Activated naive CD4-positive, alpha-beta T cell (primary cell): Measurements from ENCODE around the gene MBD3.
"Not testable (repeated sequence)": the region's sequence is repeated elsewhere in the genome, so short reads cannot be mapped to it uniquely, and the experiment has no call there.

Experiments used
- DNase-seq, 4 experiments: peaks; one replicate each; lab custom pipeline; 2025; lab: John Stamatoyannopoulos, UW

Gene MBD3

DNA sequence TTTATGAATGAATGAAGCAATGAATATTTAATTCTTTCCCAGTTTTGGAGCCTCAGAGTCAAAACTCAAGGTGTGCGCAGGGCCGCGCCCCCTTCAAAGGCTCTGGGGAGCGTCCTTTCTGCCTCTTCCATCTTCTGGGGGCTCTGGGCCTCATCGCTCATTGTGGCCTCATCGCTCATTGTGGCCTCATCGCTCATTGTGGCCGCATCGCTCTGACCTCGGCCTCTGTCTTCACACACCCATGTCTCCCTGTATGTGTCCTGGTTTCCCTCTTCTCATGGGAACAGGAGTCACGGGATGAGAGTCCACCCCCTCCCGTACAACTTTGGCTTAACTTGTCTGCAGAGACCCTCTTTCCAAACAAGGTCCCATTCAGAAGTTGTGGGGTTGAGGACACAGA is 21.3 kb downstream of the MBD3 start:
- no peak for DNase-seq

DNA sequence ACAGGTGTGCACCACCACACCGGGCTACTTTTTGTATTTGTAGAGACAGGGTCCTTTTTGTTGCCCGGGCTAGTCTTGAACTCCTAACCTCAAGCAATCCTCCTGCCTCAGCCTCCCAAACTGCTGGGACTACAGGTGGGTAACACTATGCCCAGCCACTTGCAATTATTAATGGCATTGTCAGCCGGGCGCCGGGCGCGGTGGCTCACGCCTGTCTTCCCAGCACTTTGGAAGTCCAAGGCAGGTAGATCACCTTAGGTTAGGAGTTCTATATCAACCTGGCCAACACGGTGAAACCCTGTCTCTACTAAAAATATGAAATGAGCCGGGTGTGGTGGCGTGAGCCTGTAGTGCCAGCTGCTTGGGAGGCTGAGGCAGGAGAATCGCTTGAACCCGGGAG is 21.8 kb downstream of the MBD3 start:
- DNase-seq = no peak

DNA sequence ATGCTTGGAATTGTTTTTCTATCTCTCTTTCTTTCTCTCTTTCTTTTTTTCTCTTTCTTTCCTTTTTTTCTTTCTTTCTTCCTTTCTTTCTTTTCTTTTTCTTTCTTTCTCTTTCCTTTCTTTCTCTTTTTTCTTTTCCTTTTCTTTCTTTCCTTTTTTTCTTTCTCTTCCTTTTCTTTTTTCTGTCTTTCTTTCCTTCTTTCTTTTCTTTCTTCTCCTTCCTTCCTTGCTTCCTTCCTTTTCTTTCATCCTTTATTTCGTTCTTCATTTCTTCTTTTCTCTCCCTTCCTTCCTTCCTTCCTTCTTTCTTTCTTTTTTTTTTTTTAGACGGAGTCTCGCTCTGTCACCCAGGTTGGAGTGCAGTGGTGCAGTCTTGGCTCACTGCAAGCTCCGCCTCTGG is 22.7 kb downstream of the MBD3 start:
- no peak for DNase-seq

DNA sequence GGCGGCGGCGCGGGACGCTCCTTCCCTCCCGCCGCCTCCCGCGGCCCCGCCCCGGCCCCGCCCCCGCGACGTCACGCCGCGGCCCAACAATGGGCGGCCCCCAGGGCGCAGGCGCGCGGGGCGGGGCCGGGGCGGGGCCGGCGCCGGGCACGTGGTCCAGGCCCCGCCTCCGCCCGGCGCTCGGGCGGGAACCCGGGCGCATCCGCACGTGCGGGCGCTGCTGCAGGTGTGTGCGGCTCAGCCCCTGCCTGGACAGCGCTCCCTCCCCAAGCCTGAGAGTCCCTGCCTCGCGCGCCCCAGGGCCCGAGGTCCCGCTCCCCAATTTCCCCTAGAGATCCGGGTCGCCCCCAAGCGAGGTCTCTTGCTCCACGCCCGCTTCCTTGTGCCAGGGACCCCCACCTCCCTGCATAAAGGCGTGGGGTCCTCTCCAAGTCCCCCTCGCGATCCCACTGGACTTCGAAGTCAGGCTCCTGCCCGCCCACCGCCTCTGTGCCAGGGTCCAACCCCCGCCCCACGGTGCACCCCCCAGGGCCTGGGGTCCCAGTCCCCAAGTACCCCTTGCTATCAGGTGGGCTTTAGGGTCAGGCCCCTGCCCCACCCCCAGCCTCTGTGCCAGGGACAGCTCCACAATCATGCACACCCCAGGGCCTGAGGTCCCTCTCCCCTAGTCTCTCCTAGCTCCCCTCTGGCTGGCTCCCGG is 24.2 kb downstream of the MBD3 start, which contains the start of gene MEX3D:
Gene MEX3D, minus strand, starts transcription at position 6 of the 700 bp plus-strand sequence. CDS start 267 bp downstream, outside the sequence.
- peak; percentile 33 to 84 (median 51) for DNase-seq

DNA sequence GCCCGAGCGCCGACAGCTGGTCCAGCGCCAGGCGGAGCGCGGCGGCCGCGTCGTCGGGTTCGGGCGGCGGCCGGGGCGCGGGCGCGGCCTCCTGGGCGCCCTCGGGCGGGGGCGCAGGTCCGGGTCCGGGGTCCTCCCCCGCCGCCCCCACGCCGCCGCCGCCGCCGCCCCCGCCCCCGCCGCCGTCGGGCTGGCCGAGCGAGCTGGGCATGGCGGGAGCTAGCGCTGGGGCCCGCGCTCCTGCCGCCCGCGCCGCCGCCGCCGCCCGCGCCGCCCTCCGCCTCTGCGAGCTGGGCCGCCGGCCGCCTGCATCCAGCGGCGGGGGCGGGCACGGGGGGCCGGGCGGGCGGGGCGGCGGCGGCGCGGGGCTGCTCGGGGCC is 24.8 kb downstream of the MBD3 start:
- no peak for DNase-seq

DNA sequence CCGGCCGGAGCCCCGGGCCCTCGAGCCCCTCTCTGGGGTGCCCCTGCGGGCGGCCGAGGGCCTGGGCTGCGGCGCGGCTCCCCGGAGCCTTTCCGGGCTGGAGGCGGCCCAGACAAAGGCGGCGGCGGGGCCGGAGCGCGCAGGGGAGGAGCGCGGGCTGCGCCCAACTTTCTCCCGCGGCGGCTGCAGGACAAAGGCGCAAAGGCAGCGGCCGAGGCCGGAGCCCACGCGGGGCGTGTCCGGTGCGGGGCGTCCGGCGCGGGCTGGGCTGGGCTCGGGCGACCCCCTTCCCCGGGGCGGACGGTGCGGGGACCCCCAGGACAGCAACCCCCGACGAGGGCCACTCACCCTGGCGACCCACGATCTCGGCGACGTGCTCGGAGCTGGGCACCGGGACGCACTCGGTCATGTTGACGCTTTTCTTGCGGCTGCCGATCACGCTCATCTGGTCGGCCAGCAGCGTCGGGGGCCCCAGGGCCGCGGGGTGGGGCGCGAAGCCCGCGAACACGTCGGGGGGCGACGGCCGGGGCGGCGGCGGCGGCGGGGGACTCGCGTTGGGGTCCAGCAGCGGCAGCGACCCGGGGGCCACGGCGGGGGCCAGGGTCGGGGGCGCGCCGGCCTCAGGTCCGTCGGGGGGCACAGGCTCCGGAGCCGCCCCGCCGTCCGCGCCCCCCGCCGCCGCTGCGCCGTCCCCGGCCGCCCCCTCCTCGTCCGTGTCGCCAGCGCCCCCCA is 25.4 kb downstream of the MBD3 start:
- no peak for DNase-seq

DNA sequence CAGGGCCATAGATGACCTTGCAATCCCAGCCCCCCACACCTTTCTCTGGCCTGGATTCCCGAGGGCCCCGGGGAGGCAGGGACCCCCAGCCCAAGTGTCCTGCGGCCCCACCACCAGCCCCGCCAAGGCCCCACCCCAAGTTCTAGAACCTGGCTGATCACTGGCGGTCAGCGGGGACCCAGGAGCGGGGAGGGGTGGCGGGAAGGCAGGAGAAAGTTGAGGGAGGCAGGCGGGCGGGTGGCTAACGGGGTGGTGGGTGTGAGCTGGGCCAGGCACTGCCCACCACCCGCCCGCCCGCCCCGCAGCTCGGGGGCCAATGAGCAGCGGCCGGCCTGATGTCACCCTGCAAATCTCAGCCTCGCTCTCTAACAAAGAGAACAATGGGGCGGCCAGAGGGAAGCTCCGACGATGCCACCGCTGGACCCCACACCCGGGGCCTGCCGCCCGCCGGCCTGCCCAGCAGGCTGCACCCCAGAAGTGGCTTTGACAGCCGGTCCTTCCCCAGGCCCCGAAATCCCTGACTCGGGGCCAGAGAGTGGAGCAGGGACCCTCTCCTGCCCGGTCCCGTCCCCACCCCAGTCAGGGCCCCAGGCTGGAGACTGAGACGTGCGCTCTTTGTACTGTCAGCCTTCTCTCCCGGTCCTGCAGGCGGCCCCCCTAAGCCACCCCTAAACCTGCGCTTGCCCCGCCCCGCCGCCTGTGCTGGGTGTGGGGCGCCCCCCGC is 26.1 kb downstream of the MBD3 start:
- no peak for DNase-seq

DNA sequence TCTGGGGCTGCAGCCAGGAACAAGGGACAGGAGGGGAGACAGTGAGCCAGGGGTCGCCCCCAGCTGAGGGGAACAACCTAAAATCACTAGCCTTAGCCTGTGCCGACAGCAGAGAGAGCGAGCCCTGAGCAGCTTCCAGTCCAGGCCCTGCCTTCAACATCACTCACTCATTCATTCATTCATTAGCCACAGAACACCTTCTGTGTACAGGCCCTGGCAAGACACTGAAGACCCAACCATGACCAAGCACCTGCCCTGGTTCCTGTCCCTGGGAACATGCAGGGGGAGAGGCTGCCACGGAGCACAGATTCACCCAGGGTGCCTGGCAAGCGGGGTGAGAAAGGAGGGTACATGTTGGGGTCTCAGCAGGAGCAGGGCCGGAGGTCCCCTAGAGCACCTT is 29.4 kb downstream of the MBD3 start:
- no peak for DNase-seq

DNA sequence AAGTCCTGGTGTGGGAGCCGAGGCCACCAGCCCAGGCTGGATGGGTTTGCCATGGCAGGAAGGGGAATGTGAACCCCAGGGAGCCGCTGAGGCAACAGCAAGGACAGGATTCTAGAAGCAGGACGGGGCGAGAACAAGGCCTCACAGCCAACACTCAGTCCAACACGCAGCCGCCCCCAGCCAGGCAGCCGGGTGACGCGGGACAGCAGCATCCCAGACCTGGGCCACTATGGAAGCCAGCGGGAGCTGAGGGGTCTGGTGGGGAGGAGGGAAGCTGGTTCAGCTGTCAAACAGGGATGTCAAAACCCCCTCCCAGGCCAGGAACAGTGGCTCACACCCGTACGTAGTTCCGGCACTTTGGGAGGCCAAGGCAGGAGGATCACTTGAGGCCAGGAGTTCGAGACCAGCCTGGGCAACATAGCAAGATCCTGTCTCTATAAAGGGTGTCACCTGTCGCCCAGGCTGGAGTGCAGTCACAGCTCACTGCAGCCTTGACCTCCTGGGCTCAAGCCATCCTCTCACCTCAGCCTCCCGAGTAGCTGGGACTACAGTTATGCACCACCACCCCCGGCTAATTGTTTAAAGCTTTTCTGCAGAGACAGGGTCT is 31.3 kb downstream of the MBD3 start:
- no peak for DNase-seq

DNA sequence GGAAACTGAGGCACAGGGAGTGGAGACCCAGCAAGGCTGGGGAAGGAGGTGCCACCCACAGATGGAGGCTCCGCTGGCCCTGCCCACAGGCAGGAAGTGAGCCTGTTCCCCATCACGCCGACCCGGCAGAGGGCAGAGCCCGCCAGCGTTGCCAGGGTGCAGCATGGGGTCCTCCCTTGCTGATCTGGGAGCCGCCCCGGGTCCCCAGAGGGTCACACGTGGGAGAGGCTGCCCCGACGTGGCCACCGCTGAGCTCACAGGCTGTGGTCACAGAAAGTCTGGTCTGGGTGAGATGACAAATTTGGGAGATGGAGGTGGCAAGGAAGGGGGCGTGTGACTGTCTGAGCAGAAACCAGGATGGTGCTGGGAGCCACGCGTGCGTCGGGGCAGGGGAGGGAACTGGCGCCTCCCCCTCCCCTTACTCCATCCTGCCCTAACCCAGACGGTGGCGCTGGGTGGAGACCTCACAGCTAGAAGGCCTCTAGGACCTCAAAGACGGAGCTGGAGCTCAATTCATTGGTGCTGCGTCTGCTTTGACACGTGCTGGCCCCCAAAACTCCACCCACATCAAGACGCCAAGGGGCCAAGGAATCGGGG is 32.3 kb downstream of the MBD3 start:
- DNase-seq = no peak

DNA sequence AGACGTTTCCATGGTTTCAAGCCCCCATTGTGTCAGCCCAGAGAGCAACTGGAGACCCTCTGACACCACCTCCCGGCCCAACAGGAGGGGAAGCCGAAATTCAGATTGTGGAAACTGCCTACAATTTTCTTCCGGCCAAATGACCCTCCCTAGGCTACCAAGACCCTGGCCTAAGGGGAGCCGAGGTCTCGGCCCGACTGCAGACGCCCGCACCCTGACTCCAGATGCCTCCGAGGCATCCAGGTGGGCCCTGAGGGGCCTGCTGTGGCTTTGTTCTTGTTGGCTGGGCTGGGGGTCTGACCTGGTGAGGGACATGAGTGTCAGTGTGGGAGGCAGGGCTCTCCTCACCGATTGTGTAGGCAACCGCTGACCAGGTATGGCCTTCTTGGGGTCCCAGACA is 34.1 kb downstream of the MBD3 start:
- no peak for DNase-seq

DNA sequence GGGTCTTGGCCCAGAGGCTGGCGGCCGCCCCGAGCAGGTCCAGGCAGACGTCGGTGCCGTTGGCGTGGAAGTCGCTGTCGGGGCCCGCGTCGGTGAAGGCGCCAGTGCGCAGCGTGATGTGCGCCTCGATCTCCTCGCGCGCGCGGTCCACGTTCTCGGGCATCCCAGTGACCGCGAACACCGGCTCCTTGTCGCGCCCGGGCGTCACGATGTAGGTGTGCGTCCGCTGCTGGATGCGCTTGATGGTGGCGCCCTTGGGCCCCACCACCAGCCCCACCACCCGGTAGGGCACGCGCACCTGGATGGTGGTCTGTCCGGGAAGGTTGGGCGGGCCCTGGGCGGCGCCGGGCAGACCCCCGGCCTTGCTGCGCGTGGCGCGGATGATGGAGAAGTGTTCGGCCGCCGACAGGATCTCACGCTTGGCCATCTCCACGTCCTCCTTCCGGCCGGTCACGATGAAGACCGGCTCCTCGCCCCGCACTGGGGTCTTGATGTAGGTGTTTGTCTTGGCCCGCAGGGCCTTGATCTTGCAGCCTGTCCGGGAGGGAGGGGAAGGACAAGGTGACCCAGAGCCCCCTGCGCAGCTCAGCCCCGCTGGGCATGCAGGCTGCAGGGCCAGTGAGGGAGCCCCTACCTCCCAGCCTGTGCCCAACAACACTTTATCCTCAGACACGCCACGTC is 36.1 kb downstream of the MBD3 start:
- no peak for DNase-seq

DNA sequence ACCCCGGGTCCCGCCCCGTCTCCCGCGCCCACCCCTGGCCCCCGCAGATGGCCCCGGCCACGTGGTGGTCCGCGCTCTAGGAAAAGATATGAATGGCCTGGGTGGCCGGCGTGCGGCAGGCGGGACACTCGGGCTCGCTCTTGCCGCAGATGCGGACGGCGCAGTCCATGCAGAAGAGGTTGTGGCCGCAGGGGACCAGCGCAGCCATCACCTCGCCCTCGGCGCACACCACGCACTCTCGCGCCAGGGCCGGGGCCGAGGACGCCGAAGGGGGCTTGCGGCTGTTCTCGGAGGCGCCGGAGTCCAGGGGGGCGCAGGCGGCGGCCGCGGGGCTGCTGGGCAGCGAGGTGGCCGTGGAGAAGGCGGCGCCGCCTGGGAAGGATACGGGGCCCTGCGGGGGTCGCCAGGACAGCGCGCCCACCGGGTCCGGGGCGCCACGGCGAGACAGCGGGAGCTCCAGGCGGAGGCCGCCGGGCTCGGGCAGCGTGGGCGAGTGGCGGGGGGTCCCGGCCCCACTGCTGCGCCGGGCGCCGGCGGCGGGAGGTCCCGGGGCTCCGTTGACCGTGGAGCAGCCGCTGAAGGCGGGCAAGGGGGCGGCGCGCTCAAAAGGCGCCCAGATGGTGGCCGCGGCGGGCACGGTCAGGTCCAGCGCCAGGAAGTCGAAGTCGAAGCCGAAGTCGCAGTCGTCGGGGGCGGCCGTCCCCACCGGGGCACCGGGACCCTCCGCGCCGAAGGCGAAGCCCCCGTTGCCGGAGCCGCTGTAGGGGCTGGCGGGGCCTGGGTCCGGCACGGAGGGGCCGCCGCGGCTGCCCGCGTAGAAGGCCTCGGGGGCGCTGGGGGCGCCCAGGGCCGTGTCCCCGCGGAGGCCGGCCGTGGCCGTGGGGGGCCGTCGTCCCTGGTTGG is 36.9 kb downstream of the MBD3 start:
- DNase-seq = no peak

DNA sequence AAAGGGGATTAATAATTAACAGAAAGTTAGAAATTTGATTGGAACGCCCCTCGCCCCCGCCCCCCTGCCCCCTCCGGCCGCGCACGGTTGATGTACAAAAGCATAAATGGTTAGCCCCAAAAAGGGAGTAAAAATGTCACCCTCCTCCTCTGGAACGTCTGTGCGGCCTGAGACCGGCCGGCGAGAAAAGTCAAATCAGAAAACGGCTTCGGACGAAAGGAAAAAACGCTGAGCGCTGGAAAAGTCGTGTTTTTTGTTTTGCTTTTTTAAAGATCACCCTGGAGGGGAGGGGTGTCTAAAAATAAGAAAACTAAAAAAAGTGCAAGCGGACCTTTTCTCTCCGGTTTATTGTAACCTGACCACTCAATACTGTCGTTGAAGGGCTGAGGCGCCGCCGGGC is 37.7 kb downstream of the MBD3 start:
- DNase-seq = no peak

DNA sequence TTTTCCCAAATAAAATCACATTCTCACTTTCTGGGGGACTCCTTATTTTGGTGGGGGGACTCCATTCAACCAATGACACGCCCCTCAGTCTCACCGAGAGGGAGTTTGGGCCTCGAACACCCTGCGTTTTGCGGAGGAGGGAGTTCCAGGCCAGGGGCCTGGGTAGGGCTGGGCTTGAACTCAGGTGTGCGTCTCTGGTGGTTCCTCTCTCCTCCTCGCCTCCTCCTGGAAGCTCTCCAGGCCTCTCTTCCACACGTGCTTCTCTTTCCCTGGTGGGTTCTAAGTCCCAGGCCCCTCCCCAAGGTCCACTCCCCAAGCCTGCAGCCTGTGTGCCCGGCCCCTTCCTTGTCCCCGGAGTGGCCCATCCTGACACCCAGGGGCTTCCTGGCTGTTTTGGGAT is 39.2 kb downstream of the MBD3 start:
- DNase-seq = no peak

DNA sequence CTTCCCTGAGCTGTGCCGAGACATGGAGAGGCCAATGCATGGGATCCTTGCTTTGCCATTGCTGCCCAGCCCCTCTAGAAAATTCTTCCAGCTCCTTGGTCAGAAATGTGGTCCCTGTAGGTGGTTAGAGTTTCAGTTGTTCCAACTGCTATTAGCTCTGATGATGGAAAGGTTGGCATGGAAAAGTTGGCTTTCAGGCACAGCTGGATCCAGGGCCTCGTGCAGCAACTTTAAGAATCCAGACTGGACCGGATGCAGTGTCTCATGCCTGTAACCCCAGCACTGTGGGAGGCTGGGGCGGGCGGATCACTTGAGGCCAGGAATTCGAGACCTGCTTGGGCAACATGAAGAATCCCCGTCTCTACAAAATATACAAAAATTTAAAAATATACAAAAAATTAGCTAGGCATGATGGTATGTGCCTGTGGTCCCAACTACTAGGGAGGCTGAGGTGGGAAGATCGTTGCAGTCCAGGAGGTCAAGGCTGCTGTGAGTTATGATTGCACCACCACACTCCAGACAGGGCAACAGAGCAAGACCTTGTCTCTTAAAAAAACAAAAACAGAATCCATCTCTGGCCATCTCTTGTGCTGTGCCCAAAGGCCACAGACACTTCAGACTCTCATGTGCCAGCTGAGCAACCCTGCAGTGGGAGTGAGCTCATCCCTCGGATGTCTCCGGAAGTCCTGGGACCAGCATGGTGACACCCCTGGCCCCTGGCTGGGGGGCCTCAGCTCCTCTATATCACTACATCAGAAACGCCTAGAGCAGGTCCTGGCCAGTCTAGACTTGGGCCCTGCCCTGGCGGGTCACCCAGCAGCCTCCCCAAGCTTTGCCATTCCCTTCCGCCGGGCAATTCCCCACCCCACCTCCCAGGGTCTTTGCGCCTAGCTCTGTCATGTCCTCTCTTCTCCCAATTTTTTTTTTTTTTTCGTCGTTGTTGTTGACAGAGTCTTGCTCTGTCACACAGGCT is 41.3 kb downstream of the MBD3 start:
- no peak for DNase-seq

DNA sequence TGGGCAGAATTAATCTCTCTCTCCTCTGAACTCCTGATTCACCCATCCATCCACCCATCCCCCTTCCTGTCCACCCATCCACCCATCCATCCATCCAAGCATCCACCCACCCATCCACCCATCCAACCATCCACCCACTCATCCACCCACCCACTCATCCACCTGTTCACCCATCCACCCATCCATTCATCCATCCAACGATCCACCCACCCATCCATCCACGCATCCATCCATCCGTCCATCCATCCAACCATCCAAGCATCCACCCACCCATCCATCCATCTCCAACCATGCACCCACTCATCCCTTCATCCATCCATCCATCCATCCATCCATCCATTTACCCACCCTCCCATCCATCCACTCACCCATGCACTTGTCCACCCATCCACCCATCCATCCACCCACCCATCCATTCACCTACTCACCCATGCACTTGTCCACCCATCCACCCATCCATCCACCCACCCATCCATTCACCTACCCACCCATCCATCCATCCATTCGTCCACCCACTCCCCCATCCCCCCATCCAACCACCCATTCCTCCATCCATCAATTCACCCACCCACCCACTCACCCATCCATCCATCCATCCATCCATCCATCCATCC is 43.2 kb downstream of the MBD3 start:
- DNase-seq = no peak

DNA sequence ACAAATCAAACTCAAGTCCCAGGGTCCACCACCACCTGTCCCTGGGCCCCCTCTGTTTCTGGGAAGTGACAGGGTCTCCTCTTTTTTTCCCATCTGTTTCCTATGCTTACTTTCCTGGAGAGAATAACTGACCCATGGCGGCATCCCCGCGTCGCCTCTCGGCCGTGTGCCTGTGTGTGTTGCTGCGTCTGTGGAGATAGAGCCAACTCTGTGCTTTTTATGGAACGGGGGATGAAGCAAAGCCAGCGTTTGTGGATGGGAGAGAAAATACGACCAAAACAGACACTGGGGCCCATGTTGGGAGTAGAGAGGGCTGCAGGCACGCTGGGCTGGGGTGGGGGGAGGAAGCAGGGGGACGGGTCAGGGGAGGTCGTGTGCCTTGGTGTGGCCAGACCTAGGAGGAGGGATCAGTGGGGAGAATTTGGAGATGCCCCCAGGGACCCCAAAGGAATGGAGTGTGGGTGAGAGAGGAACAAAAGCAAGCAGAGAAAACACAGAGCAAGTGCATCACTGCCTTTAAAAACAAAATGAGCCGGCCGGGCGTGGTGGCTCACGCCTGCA is 52.2 kb downstream of the MBD3 start:
- no peak for DNase-seq

DNA sequence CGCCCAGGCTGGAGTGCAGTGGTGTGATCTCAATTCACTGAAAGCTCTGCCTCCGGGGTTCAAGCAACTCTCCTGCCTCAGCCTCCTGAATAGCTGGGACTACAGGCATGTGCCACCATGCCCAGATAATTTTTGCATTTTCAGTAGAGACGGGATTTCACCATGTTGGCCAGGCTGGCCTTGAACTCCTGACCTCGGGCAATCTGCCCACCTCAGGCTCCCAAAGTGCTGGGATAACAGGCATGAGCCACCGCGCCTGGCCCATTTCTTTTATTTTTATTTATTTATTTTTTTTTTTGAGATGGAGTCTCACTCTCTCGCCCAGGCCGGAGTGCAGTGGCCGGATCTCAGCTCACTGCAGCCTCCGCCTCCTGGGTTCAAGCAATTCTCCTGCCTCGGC is 52.9 kb downstream of the MBD3 start:
- not testable (repeated sequence) for DNase-seq
